GM19023 (cell line): Measurements from ENCODE around the gene ZNF277.

Source experiments
- ATAC-seq: cut with Tn5 transposase; IDR thresholded peaks from one replicate; pipeline ENCODE4 v1.9.1; 2021; ENCODE audit warnings: mild to moderate bottlenecking, moderate library complexity; ENCODE audit not compliant: unreplicated experiment

ZNF277 gene

DNA sequence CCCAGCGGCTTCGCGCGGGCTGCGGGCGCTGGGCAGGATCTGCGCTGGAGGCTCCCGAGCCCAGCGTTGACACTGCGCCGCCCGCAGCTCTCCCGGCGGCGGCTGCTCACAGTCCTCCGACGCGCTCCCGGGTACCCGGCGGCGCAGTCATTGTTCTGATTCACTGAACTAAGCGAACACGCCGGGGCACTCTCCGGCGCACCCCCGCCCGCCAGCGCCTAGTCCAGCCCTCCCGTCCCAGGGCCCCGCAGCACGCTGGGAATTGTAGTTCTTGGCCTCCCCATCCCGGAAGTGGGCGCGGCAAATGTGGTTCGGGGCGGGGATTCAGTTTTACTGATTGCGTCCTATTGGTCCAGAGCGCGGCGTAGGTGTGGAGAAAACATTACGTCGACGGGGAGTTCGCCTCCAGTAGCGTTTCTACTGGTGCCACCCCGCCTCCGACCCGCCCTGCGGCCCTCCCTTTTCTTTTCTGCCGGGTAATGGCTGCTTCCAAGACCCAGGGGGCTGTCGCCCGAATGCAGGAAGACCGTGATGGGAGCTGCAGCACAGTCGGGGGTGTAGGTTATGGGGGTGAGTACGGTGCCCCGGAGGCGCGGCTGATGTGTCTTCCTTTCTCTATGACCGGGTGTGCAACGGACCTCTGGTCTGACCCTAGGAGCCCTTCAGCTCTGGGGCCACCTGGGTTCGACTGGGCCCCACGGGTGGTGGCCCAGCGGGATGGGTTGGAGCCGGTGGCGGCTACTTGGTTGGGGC lies at the start of gene ZNF277, which contains the start of gene DOCK4:
TSS of gene ZNF277 (plus strand) at position 458 of the 753 bp plus-strand sequence. CDS start at position 480, 22 bp downstream.
TSS of gene DOCK4 (minus strand) at position 162 of the 753 bp plus-strand sequence. CDS start 261 bp downstream, outside the sequence.
- peak; percentile 97 for ATAC-seq

DNA sequence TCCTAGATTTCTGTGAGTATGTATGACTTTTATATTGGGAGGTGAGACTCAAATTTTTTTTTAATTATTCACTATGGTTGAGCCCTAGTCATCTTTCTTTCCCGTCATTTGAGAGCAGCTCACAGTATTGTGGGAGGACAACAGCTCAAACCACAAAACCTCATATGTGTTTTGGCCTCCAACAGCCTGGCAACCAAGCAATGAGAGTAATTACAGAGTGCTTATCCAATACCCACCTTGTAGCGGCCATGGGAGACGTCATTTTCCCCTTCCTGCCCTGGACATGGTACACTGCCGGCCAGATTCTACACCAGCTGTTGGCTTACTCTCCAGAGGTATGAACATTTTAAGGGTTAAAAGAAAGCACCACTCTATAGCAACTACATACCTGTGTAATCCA lies 49.4 kb upstream of the ZNF277 start:
- no peak for ATAC-seq

DNA sequence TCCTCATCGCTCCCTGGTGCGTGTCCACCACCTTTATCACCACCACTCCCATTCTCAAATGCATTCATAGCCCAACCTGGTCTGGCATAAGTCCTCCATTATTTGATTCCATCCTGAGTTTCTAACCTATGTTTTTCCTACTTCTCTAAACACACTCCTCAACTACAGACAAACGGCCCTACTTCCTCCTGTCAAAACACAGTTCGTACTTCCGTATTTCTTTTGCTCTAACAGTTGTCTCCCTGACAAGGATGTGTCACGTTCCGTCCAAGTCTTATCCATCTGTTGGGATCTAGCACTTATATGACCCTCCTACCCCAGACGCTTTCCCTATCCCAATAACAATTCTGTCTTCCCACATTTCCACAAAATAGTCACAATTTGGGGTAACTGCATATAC lies 47.1 kb upstream of the ZNF277 start:
- ATAC-seq = no peak

- no peak for ATAC-seq
Observed at GRCh38 chr7:112160130-112160770, 46.2 kb upstream of the ZNF277 start.

- no peak for ATAC-seq
Observed at GRCh38 chr7:112160771-112161150, 45.7 kb upstream of the ZNF277 start.

DNA sequence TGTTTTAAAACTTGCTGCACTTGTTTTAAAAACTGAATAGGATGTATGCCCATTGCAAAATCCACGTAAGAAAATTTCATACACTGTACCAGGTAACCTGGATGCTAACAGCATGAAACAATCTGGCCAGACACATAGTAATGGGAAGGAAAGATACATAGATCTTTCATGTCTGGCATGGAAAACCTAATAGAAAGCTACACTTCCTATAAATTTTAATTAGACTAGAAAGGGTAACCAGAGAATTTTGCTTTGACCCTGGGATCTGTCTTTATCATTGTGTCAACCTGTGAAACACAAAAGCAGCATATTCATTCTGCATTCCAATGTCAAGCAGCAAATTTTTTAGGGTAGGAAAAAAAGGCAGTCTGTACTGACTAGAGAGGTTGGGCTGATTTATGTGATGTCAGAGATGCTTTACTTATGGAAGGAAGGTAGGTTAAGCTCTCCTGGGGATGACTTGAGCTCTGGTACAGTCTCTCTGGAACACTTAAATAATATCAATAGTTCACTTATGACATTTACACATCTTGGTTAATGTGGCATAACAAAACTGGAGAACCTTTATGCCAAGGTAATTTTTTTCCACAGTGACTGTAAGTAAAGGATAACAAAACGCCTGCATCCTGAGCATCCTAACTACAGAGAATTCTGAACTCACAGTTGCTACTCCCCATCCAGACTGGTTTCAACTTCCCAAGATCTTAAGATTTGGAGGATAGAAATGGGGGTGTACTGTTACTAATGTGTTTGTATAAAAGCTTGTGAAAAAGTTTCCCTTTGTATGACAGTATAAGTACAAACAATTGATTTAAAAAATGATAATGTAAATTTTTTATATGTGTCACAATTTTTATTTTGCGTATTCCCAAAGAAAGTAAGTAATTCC lies 45.0 kb upstream of the ZNF277 start:
- no peak for ATAC-seq

GRCh38 chr7:112162142-112162766 lies 44.2 kb upstream of the ZNF277 start:
- no peak for ATAC-seq

DNA sequence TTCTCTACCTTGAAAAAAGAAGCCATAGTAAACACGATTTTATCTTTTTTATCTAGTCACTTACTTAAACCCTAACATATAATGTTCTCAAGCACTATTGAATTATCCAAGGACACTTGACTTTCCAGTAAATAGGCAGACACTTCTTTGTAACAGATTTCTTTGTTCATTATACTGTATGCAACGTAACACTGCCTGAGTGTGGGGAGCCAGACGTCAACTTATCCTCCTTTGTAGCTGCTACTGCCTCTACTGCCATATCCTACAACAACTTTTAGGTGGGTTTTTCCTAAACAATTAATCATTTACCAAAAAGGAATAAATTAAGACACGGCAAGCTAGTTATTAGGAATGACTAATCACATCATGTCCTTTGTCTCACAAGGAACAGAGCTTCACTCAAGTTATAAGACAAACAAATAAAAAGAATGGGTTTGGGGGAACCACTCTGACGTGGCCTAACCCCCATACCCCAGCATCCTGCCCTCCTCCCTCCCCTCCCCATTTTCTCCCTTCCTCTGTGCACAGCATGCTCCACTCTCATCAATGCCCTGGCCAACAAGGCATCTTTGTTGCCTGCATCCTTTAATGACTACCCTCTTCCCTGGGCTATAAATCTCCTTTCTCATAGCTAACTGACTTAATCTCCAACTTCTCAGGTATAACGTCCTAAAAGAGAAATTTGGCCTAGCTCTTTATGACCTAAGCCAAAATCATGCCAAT lies 43.5 kb upstream of the ZNF277 start:
- no peak for ATAC-seq

- no peak for ATAC-seq
Observed at GRCh38 chr7:112167147-112167546, 39.3 kb upstream of the ZNF277 start.

- no peak for ATAC-seq
Observed at GRCh38 chr7:112168915-112169314, 37.6 kb upstream of the ZNF277 start.

- no peak for ATAC-seq
Observed at GRCh38 chr7:112171673-112172072, 34.8 kb upstream of the ZNF277 start.

- no peak for ATAC-seq
Observed at GRCh38 chr7:112172870-112173567, 33.5 kb upstream of the ZNF277 start.

GRCh38 chr7:112173568-112173905 lies 33.0 kb upstream of the ZNF277 start:
- ATAC-seq = no peak

DNA sequence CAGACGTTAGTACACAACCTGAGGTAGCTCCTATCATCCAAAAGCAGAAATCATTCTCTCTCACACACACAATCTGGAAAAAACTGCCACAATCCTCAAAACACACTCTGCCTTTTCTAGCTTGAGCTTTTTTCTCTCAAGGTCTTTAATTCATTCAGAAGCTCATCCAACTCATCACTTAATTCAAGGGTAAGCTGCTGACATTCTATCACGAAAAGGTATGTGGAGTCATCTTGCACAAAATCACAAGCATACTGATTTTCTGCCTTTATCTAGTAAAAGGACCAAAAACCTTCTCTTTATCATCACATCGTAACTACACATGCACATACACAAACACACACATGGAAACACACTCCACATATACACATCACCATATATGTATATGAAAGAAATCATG lies 32.3 kb upstream of the ZNF277 start:
- no peak for ATAC-seq

DNA sequence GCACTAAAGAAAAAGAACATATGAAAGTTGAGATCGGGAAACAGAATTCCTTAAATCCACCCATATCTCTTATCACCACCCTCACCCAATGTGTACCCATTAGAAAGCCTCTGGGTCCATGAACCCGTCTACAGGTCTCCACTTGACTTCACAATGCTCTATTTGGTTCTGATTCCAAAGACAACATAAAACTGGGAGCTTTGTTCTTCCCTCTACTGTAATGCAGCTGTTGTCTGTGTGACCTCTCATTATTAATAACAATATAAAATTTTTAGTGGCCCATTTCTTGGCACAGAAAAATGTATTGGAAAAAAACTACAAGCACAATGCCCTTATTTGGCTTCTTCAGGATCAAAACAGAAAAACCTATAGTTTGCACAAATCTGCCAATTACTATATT lies 30.3 kb upstream of the ZNF277 start:
- no peak for ATAC-seq

DNA sequence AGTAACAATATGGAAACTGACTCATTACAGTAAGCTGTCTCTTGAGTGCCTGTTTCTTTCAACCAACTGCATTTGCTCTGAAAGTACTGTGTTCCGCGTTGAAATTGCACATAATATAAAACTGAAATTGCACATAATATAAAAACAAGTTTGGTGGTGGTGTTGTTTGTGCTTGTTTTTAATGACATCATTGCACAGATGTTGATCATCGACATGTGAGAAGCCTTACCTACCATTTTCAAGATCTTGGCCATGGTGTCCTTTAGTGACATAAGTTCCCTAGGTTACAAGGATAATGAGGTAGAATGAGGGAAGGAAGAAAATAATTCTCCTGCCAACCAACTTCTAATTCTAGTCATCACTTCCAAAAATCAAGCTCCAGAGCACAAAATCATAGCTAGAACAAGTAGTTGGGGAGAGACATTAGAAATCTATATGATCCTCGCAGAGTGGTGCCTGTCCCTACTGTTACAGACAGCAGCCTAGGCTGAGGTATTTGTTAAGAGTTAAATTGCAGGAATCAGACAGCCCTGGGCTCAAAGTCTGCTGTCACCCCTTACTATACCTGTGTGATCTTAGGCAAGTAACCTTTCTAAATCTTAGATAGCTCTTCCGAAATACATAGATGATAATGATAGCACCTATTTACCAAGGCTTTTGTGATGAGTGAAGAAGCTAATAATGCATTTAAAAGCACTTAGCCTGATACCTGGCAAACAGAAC lies 29.6 kb upstream of the ZNF277 start:
- ATAC-seq = no peak

GRCh38 chr7:112180223-112180622 lies 26.3 kb upstream of the ZNF277 start:
- ATAC-seq = no peak

GRCh38 chr7:112182749-112183148 lies 23.7 kb upstream of the ZNF277 start:
- no peak for ATAC-seq

DNA sequence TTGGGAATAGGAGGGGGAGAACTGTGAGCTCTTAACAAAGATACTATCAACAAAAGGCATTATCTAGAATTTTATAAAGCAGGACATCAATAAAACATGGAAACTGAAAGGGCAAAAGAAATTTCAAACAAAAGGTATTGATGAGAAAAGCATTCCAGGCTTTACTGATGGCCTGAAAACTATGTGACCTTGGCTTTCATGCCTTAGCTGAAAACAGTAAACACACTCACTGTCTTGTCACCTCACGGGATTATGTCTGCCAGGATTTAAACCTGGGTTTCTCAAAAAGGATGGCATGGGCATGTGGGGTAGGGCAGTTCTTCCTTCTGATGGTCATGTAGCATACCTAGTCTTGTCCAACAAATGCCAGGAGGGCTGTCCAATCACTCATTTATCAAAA lies 23.2 kb upstream of the ZNF277 start:
- no peak for ATAC-seq
